Measurements from ENCODE around the gene GZF1. TPM values are rescaled to one million over a fixed set of nuclear protein-coding genes. Genes with fewer than 3 reads are reported as not detected.

GZF1 gene
- total RNA-seq, 1 donor from 2014 or later: 12.9 TPM

- H3K4me2 ChIP-seq: peak overlapping the region; percentile 87
- peaks cover under 1% of the 10 kb centered on the region for H3K36me3 Mint-ChIP-seq
- H3K4me1 ChIP-seq: peaks cover 19% of the 10 kb centered on the region
- H3K4me3 ChIP-seq: peak overlapping the region; percentile 81
- peak overlapping the region; percentile 5 for H3K9ac ChIP-seq
- H3K36me3 ChIP-seq: no peaks in the 10 kb centered on the region
- H4K20me1 ChIP-seq (ENCODE audit: low read depth): peaks cover 22% of the 10 kb centered on the region
- H2AFZ ChIP-seq (replicated peaks): peak overlapping the region; percentile 75
- H3K79me2 ChIP-seq (ENCODE audit: low read depth): peaks cover 36% of the 10 kb centered on the region
- no peaks in the 10 kb centered on the region for H3K9me3 ChIP-seq (ENCODE audit: low read depth)
- peaks cover 21% of the 10 kb centered on the region for H3F3A ChIP-seq (ENCODE audit: low read depth)
- peak overlapping the region; percentile 97 for H3K27ac Mint-ChIP-seq
- H3K4me1 Mint-ChIP-seq: peaks cover 22% of the 10 kb centered on the region
- peak overlapping the region; percentile 5 for H3K27ac ChIP-seq
- H3K27me3 ChIP-seq: no peaks in the 10 kb centered on the region
- DNase-seq (ENCODE audit: low spot score): peak; percentile 52
- TF ChIP-seq CTCF (IDR thresholded peaks at IDR 0.05) (peak; percentile 44), EZH2phosphoT487 (IDR thresholded peaks at IDR 0.05) (no peak)
- H3K27me3 Mint-ChIP-seq (ENCODE audit: insufficient read depth, low read depth): peaks cover 4% of the 10 kb centered on the region
- H3K9me3 Mint-ChIP-seq: no peaks in the 10 kb centered on the region
- H3K4me3 Mint-ChIP-seq: peak overlapping the region; percentile 95
Observed at GRCh38 chr20:23349338-23350195, 12.4 kb upstream of the GZF1 start.

GRCh38 chr20:23350196-23350903 is 11.6 kb upstream of the GZF1 start, which contains the start of gene NXT1:
Gene NXT1, plus strand, starts transcription at chr20:23350791. Its CDS starts 3,251 bp downstream, at chr20:23354042.
- peaks cover 22% of the 10 kb centered on the region for H4K20me1 ChIP-seq (ENCODE audit: low read depth)
- peak within 1 kb of the TSS; percentile 87 for H3K4me2 ChIP-seq
- Mint-ChIP-seq H3K9me3 (no peaks in the 10 kb centered on the region), H3K27ac (peak within 1 kb of the TSS; percentile 97), H3K4me1 (peaks cover 22% of the 10 kb centered on the region), H3K36me3 (peaks cover 3% of the 10 kb centered on the region), H3K27me3 (ENCODE audit: insufficient read depth, low read depth) (peaks cover 4% of the 10 kb centered on the region), H3K4me3 (peak within 1 kb of the TSS; percentile 95)
- DNase-seq (ENCODE audit: low spot score): peak; percentile 97
- no peaks in the 10 kb centered on the region for H3K36me3 ChIP-seq
- H3K27me3 ChIP-seq: no peaks in the 10 kb centered on the region
- peak within 1 kb of the TSS; percentile 38 for H3K9ac ChIP-seq
- peaks cover 38% of the 10 kb centered on the region for H3K79me2 ChIP-seq (ENCODE audit: low read depth)
- H2AFZ ChIP-seq (replicated peaks): peak within 1 kb of the TSS; percentile 75
- no peak for TF ChIP-seq CTCF (IDR thresholded peaks at IDR 0.05)
- no peak for TF ChIP-seq EZH2phosphoT487 (IDR thresholded peaks at IDR 0.05)
- TF ChIP-seq EZH2 (IDR thresholded peaks at IDR 0.05): no peak
- peak within 1 kb of the TSS; percentile 5 for H3K27ac ChIP-seq
- no peaks in the 10 kb centered on the region for H3K9me3 ChIP-seq (ENCODE audit: low read depth)
- H3F3A ChIP-seq (ENCODE audit: low read depth): peaks cover 22% of the 10 kb centered on the region
- H3K4me1 ChIP-seq: peaks cover 19% of the 10 kb centered on the region
- H3K4me3 ChIP-seq: peak within 1 kb of the TSS; percentile 81

- Histone ChIP-seq H3K4me3 (peak overlapping the region; percentile 81), H3K4me1 (peaks cover 19% of the 10 kb centered on the region), H3K4me2 (peak overlapping the region; percentile 87), H3K9ac (peak overlapping the region; percentile 38), H3K79me2 (ENCODE audit: low read depth) (peaks cover 38% of the 10 kb centered on the region), H3F3A (ENCODE audit: low read depth) (peaks cover 30% of the 10 kb centered on the region), H2AFZ (replicated peaks) (peak overlapping the region; percentile 17), H4K20me1 (ENCODE audit: low read depth) (peaks cover 22% of the 10 kb centered on the region), H3K36me3 (no peaks in the 10 kb centered on the region), H3K9me3 (ENCODE audit: low read depth) (no peaks in the 10 kb centered on the region), H3K27me3 (no peaks in the 10 kb centered on the region), H3K27ac (no peak overlapping the region)
- DNase-seq (ENCODE audit: low spot score): peak; percentile 76
- Mint-ChIP-seq H3K27ac (no peak overlapping the region), H3K27me3 (ENCODE audit: insufficient read depth, low read depth) (peaks cover 6% of the 10 kb centered on the region), H3K36me3 (peaks cover 3% of the 10 kb centered on the region), H3K9me3 (no peaks in the 10 kb centered on the region), H3K4me1 (peaks cover 22% of the 10 kb centered on the region), H3K4me3 (peak overlapping the region; percentile 95)
- TF ChIP-seq CTCF (IDR thresholded peaks at IDR 0.05) (no peak), EZH2phosphoT487 (IDR thresholded peaks at IDR 0.05) (no peak), EZH2 (IDR thresholded peaks at IDR 0.05) (no peak)
Observed at GRCh38 chr20:23350904-23351838, 10.8 kb upstream of the GZF1 start.

Data from neural progenitor cell (in vitro differentiated cells).